Medulla oblongata (tissue), 1 donor: ENCODE results near the gene CMIP.

ENCODE experiments used
- DNase-seq: peaks from one replicate; pipeline ENCODE4 v3.0.0-alpha.2; 2015; ENCODE audit errors: extremely low spot score

CMIP gene

DNA sequence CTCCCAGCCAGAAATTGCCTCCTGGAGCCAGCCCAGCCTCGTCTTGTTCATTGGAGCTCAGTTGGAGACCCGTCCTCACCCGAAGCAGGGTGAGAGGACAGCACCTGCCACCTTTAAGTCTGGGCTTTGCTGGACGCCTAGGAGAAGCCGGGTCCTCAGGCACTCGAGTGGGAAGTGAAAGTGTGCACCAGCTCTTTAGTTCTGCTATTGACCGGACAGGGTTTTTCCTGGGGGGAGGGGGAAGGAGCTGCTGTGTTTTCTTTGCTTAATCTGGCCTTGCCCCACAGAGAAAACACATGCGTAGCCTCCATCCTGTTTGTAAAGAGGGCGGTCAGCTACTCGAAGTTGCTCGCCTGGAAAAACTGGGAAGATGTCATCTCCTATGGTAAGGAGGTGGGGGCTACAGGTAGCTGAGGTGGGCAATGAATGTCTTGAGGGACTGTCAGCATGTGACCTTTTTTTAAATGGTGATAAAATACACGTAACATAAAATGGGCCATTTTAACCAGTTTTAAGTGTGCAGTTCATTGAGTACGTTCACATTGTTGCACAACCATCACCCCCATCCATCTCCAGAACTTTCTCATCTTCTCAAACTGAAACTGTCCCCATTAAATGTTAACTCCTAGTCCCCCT, 34.4 kb downstream of the CMIP start:
- peak; percentile 84 for DNase-seq

DNA sequence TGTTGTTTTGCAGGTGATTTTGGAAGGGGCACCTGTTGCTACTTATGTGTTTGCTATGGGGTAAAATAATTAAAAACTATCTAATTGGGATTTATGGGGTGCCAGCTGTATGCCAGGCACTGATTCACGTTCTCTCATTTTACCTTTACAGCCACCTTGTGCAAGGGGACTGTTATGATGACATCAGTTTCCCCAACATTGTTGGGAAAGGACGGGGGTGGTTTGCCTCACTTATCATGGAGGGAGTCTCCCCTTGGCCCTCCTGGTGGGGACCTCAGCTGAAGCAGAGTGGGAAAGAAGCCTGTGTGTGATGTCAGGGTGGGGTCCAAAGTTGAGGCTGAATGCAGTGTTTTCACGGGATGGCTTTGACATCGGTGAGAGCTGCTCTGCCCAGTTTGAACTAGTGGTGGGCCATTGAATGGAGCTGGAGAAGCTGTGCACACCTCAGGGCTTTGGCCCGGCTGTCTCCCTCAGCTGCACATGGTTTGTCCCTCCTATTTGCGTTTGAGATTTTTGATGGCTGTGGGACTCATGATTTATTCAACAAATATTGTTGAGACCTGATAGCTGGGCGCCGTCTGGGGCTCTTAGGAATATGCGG, 36.1 kb downstream of the CMIP start:
- no peak for DNase-seq

DNA sequence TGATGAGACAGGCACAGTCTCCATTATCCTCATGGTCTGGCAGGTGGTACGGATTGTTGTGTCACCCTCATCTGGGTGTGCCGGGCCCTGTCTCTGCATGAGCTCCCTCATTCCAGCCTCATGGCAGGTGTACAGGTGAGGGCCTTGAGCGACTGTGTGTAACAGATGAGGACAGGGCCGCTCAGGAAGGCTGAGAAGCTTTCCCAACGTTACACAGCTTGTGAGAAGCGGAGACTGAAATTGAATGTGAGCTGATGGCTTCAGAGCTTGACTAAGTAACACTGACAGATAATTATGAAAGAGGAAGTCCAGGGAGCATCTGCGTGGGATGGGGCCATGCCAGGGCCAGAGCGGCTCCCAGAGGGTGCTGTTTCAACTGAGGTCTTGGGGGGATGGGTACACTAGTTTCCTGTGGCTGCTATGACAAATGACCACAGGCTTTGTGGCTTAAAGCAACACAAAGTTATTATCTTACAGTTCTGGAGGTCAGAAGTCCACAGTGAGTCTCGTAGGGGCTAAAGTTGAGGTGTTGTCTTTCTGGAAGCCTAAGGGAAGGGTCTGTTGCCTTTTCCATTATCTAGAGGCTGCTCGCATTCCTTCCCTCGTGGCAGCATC, 36.7 kb downstream of the CMIP start:
- DNase-seq, result peak; percentile 81

DNA sequence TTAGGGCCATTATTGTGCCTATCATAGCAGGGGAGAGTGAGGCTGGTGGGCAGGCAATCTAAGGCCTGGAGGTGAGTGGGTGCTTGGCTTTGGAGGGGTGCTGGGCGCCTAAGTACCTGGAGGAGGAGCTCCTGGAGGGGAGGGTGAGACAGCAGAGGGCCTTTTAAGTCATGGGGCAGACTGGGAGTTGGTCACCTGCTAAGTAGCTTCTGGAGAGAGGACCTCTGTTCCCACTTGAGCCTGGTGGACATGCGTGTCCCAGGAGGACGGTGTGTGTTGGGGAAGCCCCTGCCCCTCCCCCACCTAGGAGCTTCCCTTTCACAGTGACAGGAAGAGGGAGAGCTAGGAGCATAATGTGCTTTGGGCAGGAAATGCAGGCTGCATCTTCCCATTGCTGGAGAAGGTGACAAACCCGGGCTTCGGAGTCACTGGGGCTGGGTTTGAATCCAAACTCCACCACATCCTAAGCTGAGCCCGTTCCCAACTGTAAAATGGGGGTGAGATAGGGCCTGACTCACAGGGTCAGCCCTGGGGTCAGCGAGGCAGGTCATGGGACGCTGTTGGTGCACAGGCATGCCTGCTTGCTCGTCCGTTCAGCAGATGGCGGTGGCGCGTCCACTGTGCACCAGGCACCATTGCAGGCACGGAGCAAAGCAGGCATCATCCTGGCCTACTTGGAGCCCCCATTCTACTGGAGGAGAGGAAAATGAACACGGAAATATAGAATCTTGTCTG, 37.9 kb downstream of the CMIP start:
- DNase-seq, result no peak

DNA sequence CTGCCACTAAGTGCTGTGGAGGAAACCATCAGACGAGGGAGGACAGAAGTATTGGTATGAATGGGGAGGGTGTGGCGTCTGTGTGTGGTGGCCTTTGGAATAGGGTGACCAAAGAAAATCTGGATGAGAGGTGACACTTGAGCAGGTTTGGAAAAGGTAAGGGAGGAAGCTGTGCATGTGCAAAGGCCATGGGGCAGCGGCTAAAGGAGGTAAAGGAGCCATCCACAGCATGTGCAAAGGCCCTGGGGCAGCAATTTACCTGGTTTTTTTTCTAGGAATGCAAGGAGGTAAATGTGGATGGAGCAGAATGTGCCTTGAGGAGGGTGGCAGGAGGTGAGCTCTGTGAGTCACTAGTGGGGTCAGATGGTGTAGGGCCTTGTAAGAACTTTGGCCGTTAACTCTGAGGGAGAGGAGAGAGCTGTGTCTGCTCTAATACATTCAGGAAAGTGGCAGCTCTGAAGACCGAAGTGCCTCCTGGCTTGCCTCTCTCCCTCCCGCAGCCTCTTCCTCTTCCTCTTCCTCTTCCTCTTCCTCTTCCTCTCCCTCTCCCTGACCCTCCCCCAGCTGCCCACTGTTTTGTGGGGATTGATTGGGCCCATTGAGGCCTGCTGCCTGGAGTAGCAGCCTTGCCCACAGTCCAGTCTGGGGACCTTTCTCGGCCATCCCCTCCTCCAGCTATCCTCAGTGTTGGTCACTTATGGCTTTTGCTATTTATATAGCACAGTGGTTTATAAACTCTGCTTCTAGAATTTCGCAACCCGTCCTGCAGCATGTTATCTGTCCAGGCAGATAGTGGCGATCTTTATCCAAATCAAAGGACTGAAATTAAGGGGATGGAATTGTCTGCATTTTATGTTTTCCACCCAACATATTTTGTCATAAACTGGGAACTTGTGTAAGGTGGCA, 38.7 kb downstream of the CMIP start:
- DNase-seq, result no peak

DNA sequence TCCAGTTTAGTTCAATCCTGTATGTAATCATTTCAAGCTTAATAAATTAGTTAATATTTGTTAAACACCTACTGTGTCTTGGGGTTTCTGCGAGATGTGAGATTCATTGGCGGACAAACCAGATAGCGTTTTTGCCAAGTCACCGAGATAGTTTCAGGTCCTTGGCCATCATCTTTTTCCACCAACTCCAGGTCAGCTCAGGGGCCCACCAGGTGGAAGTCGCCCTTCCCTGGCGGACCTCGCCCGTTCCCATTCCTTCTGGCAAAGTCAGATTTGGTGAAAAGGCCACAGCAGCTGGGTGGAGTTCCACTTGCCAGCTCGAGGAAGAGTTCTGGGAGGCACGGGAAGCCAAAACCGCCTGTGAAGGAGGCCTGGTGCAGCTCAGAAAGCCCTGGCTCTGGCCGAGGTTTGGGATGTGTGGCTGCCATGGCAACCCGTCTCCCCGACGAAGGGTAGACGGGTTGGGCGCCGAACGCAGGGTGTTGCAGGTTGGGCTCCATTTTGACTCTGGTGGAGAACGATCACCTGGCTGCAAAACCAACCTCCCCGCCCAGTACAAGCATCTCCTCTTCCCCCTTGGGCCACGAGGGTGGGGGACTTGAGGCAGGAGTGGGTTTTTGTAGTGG, 39.5 kb downstream of the CMIP start:
- DNase-seq, result no peak

DNA sequence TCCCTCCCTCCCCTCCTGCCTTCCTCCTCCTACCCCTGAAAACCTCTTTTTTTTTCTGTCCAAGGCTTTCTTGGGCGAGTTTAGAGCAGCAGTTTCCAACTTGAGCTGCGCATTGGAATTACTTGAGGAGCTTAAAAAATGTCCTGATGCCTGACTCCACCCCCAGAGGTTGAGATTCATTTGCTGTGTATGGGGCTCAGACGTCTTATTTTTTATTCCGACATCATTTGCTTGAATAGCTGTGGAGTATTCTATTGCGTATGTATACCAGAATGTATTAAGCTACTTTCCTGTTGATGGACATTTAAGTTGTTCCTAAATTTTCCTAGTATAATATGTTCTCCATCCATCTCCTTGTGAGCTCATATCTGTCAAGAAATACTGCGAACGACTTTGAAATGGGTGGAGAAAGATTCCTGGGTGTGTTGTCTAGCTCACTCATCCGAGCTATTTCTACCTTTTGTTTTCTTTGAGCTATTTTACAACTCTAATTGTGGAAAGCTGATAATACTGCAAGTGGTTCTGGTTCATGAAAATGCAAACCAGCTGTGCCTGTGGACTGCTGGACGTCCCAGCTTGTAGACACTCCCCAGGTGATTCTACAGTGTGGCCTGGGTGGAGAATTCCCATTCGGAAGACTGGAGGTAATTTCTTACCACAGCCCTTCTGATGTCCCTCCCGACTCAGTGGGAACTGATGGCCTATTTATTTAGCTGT, 40.5 kb downstream of the CMIP start:
- DNase-seq, result no peak

DNA sequence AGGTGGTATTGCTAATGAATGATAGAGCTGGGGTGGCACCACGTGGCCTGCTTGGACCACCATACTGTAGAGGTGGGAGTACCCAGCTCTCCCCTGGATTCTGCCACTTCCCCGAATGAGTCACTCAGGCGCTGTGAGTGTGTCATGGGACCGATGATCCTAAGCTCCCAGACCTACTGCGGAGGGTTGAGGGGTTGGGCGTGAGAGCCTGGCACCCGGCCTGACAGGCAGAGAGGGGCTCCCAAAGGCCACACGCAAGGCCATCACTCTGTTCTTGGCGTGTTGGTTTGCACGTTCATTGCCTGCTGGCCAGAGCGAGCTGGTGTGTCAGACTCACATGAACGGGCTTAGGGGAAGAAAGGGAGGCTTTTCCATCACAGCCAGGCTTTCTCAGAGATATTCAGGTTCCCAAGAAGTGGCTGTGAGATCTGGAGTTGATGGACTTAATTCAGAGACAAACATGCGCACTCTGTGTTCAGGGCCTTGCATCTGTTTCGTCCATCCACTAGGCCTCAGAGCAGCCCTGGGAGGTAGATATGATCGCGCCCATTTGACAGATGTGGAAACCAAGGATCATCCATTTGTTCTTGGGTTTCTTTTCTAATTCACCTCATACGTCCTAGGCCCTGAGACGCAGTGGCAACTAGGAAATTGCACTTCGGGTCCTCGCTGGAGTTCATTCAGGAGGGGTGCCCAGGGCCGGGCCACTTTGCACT, 41.4 kb downstream of the CMIP start:
- no peak for DNase-seq

DNA sequence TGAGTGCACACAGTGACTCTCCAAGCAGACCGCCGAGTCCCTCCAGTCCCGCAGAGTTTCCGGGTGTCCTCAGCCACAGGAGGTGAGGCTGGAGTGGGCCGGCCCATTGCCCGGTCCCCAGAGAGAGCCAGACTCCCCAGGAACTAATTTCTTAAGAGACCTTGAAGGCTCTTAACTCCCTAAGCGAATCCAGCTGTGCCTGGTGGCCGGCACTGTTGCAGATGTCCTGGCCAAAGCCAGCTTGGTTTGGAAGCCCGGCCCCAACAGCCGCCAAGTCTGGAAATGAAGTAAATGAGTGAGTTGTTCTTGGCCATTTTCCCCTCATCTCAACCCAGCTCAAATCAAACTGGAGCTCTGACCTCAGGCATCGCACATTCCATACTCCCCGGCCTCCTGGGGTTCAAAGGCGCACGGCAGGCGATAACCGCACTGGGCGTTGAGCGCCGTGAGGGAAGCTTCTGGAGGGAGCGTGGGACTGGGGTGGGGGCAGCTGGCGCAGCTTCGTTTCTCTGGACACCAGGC, 42.0 kb downstream of the CMIP start:
- DNase-seq, result no peak

DNA sequence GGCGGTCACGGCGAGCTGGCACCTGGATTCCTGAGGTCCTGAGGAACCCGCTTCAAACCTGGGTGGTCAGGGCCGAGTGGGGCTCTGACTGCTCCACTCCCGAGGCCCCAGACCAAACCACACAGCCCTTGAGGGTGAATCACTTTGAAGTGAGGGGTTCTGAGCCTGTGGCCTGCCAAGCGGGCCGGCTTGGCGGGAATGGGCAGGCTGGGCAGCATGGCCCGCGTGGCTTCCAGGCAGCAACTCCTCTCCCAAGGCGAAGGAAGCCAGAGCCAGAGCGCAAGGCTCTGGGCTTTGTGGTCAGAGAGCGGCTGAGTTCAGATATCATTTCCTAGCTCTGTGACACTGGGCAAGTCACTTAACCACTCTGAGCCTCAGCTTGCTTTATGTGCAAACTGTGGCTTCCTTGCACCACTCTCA, 42.7 kb downstream of the CMIP start:
- no peak for DNase-seq

DNA sequence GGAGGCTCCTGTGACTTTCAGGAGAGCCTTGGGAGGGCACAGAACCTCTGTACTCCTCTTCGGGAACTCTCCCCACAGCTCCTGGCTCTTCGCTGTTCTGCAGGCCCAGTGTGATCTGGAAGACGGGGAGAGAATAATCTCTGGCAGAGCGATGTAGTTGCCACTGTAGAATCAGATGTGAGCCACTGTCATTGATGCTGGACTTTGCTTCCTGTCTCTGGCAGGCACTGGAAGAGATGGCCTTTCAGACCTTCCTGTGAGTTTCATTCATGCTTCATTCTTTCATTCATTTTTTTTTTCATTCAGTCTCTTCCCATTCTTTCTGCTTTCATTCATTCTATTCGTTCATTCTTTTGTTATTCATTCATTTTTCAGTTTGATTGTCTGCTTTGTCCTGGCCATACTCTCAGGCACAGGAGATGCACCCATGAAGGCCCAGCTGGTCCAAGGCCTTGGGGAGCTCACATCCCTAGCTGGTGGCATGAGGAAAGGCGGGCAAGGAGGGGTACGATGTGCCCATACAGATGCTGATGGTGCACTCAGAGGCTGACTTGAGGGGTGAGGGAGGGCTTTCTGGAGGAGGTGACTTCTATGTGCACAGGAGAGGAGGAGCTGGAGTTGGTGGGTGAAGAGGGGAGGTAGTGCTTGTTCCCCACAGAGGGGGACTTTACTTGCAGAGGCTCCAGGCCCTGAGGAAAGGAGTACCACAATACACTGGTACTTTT, 44.2 kb downstream of the CMIP start:
- no peak for DNase-seq

DNA sequence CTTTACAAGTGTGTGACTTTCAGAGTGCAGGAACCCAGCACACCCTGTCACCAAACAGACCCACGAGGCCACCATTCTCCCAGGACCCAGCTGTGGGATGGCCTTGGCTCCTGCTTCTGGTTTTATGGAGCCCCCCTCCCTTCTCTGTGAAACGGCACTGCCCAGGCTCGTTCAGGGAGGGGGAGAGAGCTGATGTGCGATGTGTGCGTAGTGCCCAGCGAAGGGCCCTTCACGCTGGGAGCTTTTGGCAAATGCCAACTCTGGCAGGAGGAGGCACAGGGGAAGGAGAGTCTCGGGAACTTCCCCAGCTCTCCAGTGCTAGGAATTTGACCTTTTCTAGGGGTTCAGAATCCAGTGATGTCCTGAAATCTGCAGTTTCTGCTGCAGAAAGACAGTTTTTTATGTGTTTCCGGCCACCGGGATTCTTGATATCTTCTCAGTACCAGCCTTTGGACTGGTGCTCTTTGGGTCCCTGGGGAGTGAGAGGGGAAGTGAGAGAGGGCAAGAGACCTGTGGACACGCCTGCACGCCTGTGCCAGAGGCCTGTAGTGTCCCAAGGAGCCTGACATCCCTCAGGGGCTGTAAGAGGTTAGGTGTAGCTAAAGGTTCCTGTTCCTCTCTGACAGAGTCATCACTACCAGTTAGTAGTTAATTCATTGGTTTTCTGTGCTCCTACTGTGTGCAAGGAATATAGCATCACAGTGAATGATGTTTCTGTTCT, 45.1 kb downstream of the CMIP start:
- no peak for DNase-seq

DNA sequence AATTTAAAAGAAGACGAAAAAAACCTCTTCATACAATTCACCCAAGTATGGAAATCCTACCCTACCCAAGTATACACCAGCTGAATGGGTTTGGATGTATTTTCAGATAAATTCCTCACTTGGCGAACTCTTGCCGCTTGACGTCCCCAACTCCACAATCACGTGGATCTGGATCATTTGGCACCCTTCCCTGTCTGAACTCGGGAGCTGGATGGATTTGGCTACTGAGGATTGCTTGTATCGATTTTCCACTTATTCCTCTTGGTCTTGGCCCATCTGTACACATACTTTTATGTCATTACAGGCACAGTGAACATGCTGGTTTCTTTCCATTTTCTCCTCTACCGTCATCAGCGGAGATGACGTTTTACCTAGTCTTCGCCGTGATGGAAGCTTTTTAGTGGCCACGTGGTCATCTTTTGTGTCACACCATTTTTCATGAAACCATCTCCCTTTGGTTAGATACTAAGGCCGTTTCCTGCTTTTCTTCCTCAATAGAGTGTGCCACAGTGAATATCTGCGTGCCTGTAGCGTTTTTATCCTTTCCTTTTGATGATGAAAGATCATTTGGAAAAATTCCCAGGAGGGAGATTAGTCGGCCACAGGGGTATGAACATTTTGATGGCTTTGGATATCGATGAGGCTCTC, 47.1 kb downstream of the CMIP start:
- DNase-seq, result no peak

DNA sequence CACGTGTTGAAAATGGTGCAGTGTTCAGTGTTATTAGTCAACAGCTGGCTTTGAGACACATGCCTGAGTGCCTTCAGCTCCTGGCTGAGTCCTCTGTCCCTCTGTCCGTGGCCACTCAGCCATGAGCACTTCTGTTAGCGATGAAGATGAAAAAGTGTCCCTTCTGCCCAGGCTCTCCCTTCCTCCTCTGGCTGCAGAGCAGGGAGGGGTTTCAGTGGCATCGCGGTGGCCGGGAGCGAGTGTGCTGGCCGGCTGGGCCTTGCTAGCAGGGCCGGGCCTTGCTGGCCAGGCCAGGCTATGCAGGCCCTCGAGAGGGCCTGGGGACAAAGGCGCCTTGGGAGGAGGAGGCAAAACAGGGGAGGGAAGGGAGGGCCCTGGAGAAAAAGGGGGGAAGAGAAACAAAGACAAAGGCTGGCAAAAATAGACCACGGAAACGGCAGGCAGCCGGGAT, 47.7 kb downstream of the CMIP start:
- DNase-seq, result no peak

DNA sequence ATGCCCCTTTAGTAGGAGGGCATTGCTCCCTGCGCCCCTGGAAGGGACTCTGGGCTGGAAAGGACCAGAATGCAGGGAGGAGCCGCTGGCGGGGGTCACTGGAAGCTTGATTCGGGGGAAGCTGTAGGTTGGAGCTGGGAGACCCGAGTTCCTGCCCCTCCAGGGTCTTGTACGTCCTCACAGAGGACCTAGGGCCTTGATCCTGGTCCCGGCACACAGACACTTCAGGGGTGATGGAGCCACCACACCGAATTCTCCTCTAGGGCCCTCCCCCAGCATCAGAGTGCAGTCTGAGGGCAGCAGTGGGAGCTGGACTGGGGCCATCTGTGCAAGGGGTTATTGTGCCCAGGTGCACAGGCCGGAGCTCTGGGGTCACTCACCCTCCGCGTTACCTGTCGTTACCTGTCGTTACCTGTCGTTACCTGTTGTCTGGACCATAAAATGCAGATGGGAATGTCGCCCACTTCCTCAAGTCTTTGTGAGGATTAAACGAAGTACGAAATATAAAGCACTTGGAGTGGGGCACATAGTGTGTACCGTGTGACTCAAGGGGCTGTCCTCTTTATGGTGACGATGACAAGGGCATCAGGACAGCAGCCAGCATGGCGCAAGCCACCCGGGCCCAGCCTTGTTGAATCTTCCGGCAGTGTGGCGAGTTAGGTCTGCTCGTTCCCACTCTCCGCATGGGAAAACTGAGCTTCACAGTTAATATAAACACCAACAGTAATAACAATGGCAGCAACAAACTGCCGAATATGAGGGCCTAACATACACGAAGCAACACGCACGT, 48.6 kb downstream of the CMIP start:
- no peak for DNase-seq

DNA sequence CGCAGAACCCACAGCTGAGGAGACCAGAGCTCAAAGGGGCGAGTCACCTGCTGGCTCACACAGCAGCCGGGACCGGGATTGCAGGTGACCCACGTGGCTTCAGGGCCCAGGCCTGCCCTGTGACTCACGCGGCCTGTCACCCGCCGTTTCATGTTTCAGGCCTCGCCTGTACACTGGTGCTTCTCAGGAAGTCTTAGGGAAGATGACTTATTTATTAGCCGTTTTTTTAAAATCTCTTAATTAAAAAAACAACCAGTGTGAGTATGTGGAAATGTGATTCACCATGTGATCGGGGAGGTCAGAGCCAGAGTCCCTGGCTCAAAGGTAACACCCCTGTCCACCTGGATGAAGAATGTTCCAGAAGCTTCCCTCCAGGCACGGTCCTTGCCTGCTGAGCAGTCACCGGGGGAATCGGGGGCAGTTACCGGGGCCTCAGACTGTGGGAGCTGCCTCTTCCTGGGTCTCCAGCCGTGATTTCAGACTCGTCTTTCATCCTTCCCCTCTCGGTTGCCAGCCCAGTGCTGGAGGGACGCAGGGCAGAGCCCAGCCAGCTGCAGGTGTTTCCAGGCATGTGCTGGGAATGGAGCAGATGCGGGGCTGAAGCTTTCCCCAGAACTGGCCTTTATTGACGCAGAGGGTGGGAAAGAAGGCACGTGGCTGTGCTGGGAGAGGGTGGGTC, 49.3 kb downstream of the CMIP start:
- no peak for DNase-seq
